Natural killer cell (primary cell): ENCODE data around the gene GIGYF2. TPM values are rescaled to one million over a fixed set of nuclear protein-coding genes. Genes with fewer than 3 reads are reported as not detected.
A peak's percentile ranks its signal among the peaks of the same experiment; 100 is the strongest.
"Not testable (repeated sequence)": the region's sequence is repeated elsewhere in the genome, so short reads cannot be mapped to it uniquely, and the experiment has no call there.

Experiments used
- ATAC-seq, 3 donors: fragments of 150-1000 bp in 2 of 3; fragments of 200-7000 bp in 1 of 3; cut with Tn5 transposase; 1 replicate in 1 of 3; 2 replicates in 2 of 3; pipeline ENCODE4 v1.10.0; 2021; ENCODE audit warnings: mild to moderate bottlenecking in 2 of 3, moderate library complexity in 2 of 3
- DNase-seq, 2 donors: peaks; one replicate each; pipeline versions ENCODE4 v3.0.0 to v3.0.0-alpha.2; 2013 to 2021; ENCODE audit warnings: mixed read lengths in 1 of 2
- H3K27ac ChIP-seq: one replicate; pipeline ENCODE4 v1.5.1; 2013; ENCODE audit warnings: mild to moderate bottlenecking, low read length
- H3K27me3 ChIP-seq: one replicate; pipeline ENCODE4 v1.6.1; 2013; ENCODE audit warnings: low read length; ENCODE audit not compliant: control insufficient read depth, insufficient read depth
- H3K36me3 ChIP-seq: one replicate; pipeline ENCODE4 v1.6.1; 2013; ENCODE audit warnings: low read length; ENCODE audit not compliant: control insufficient read depth, insufficient read depth
- H3K4me1 ChIP-seq: one replicate; pipeline ENCODE4 v1.6.1; 2013; ENCODE audit warnings: low read length; ENCODE audit not compliant: control insufficient read depth, insufficient read depth
- H3K4me3 ChIP-seq: one replicate; pipeline ENCODE4 v1.5.1; 2013; ENCODE audit warnings: low read length
- H3K9me3 ChIP-seq: one replicate; pipeline ENCODE4 v1.6.1; 2013; ENCODE audit warnings: low read length; ENCODE audit not compliant: control insufficient read depth, insufficient read depth
- H3K27ac Mint-ChIP-seq, 2 donors: one replicate each; pipeline ENCODE4 v1.8.0; 2022; ENCODE audit warnings: mild to moderate bottlenecking in 2 of 2, mixed read lengths in 2 of 2, moderate library complexity in 1 of 2
- H3K27me3 Mint-ChIP-seq, 2 donors: one replicate each; pipeline ENCODE4 v1.8.0; 2022; ENCODE audit warnings: low read depth in 2 of 2, mixed read lengths in 2 of 2
- H3K36me3 Mint-ChIP-seq: one replicate; pipeline ENCODE4 v1.8.0; 2022; ENCODE audit warnings: mixed read lengths
- H3K4me1 Mint-ChIP-seq, 2 donors: one replicate each; pipeline ENCODE4 v1.8.0; 2022; ENCODE audit warnings: mixed read lengths in 2 of 2
- H3K4me3 Mint-ChIP-seq: one replicate; pipeline ENCODE4 v1.8.0; 2022; ENCODE audit warnings: mild to moderate bottlenecking, moderate library complexity, mixed read lengths
- H3K9me3 Mint-ChIP-seq, 2 donors: one replicate each; pipeline ENCODE4 v1.8.0; 2022; ENCODE audit warnings: mixed read lengths in 2 of 2
- WGBS: methylation state at CpG from one replicate; pipeline ENCODE4 v1.1.7; 2013; ENCODE audit warnings: missing lambda C conversion rate; ENCODE audit not compliant: insufficient coverage; 5-methylcytosine and 5-hydroxymethylcytosine counted together
- intact Hi-C: fragments of 100-400 bp; cut with micrococcal nuclease; formaldehyde crosslinking; loops from one replicate; pipeline ENCODE4 v1.14.2; 2022
- total RNA-seq, 4 donors: library from RNA; stranded (reverse); fragments of 120-200 nt in 1 of 4; gene quantifications; one replicate each; pipeline versions ENCODE4 v1.2.3 to v1.2.4, GENCODE V29; 2013 to 2022
- TF ChIP-seq, protein P1 (sequence below): fragments of 200-600 bp; IDR thresholded peaks from one replicate; pipeline ENCODE4 v1.8.0; 2022; ENCODE audit warnings: antibody characterized with exemption

The GIGYF2 gene
- total RNA-seq, 3 donors from 2014 or later (not counting 1 experiment from before 2014, with no cell fraction given) = 73.6 to 85.3 (median 80.1) TPM

DNA sequence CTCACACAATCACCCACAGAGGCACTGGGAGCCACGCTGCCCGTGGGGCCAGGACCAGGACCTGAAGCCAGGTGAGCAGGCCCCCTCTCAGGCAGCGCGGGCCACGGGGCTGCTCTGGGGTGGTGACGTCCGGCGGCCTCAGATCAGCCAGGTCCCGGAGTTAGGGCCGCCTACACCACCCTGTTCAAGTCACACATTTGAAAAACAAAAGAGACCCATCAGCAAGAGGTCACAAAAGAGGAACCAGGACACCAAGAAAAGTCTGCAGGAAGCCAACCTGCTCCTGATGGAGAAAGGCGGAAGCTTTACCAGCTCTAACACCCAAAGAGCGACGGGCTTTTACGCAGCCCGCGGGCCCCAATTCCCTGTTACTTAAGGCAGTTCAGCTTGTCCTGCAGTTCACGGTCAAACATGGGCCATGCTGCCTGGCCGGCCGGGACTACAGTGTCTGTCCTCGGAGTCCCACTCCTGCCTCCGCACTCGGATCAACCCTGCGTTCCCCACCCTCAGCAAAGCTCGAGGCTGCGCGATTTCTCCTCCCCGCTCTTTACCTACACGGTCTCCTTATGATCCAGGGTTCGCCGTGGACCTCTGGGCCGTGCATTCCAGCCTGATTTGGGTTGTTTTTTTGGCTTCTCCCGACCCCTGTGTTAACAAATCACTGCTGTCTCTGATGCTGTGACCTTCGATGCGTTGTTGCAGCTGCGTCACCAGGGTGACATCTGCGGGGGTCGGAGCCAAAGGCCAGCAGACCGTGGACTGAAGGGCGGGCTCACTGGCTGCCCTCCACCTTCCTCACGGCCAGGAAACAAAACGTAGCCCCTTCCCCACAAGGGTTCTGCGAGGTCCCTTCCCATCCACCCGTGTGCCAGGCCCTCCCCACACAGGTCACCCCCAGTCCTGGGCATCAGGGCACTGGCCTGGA is 203.9 kb downstream of the GIGYF2 start:
- Histone ChIP-seq H3K36me3 (no peaks in the 10 kb centered on the region), H3K9me3 (no peaks in the 10 kb centered on the region), H3K27ac (no peak overlapping the region), H3K27me3 (no peaks in the 10 kb centered on the region), H3K4me3 (no peak overlapping the region), H3K4me1 (no peaks in the 10 kb centered on the region)
- TF ChIP-seq, protein P1, sequence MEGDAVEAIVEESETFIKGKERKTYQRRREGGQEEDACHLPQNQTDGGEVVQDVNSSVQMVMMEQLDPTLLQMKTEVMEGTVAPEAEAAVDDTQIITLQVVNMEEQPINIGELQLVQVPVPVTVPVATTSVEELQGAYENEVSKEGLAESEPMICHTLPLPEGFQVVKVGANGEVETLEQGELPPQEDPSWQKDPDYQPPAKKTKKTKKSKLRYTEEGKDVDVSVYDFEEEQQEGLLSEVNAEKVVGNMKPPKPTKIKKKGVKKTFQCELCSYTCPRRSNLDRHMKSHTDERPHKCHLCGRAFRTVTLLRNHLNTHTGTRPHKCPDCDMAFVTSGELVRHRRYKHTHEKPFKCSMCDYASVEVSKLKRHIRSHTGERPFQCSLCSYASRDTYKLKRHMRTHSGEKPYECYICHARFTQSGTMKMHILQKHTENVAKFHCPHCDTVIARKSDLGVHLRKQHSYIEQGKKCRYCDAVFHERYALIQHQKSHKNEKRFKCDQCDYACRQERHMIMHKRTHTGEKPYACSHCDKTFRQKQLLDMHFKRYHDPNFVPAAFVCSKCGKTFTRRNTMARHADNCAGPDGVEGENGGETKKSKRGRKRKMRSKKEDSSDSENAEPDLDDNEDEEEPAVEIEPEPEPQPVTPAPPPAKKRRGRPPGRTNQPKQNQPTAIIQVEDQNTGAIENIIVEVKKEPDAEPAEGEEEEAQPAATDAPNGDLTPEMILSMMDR = no peak
- H3K27ac Mint-ChIP-seq = no peak overlapping the region
- no peaks in the 10 kb centered on the region for H3K27me3 Mint-ChIP-seq
- H3K4me1 Mint-ChIP-seq = no peaks in the 10 kb centered on the region
- intact Hi-C loops = no loop called here
- ATAC-seq = no peak
- DNase-seq = no peak
- no peaks in the 10 kb centered on the region for H3K36me3 Mint-ChIP-seq
- no peak overlapping the region for H3K4me3 Mint-ChIP-seq
- WGBS = 74% methylated on average over 42 of the region's 43 CpGs
- H3K9me3 Mint-ChIP-seq = no peaks in the 10 kb centered on the region

DNA sequence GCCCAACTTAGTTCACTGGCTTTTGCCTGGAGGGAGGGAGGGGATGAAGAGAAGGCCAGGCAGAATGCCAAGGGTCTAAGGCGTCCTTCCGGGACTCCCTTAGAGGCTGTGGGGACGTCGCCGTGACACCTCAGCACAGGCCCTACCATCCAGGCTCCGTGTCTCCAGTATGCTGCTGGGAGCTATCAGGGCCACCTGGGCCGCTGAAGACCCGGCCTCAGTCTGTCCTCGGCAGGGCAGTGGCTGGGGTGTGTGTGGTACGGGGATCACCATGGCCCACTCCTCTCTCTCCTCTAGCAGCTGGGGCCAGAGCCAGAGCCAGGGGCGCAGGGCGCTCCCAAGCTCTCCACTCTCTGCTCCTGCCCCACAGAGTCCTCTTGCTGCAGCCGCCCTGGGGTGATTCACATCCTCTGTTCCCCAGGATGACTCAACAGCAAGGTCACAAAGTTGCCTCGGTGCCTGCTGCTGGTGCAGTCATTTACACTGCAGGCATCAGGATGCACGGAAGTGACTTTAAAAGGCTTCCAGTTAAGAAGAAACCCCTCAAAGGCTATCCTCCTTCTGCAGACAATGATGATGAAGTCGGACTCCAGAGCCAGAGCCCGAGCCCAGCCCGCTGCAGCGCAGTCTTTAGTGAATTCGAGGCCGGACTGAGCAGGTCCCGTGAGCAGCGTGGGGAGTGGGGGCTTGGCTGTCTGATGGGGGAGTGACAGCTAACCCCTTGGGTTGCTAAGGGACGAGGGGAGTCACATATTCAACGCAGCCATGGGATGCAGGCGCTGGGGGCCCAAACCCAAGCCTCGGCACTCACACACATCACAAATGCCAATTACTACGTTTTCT is 204.8 kb downstream of the GIGYF2 start:
- Histone ChIP-seq H3K27ac (no peak overlapping the region), H3K4me3 (no peak overlapping the region), H3K9me3 (no peaks in the 10 kb centered on the region), H3K27me3 (no peaks in the 10 kb centered on the region), H3K4me1 (no peaks in the 10 kb centered on the region), H3K36me3 (no peaks in the 10 kb centered on the region)
- TF ChIP-seq, protein P1 = no peak
- no peaks in the 10 kb centered on the region for H3K9me3 Mint-ChIP-seq
- no peak overlapping the region for H3K27ac Mint-ChIP-seq
- ATAC-seq (peak in 1 of 3 donors; percentile 36), DNase-seq (no peak)
- H3K4me1 Mint-ChIP-seq = no peaks in the 10 kb centered on the region
- intact Hi-C loops = no loop called here
- no peak overlapping the region for H3K4me3 Mint-ChIP-seq
- H3K36me3 Mint-ChIP-seq = no peaks in the 10 kb centered on the region
- 89% methylated on average over 27 of the region's 28 CpGs for WGBS
- no peaks in the 10 kb centered on the region for H3K27me3 Mint-ChIP-seq

DNA sequence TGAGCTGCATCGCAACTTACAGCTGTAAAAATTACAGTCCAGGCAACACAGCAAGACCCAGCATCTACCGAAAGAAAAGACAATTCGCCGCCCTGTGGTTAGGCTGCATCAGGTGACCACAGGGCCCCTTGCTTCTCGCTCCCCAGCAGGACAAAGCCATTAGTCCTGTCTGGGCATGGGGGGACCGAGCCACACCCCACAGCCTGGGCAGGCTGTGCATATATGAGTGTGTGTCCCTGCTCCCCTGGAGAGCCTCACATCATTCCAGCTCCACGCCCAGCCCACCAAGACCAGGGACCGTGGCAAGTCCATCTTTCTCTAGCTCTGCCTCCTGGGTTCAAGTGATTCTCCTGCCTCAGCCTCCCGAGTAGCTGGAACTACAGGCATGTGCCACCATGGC is 206.9 kb downstream of the GIGYF2 start:
- Histone ChIP-seq H3K27ac (no peak overlapping the region), H3K36me3 (no peaks in the 10 kb centered on the region), H3K4me3 (no peak overlapping the region), H3K27me3 (no peaks in the 10 kb centered on the region), H3K9me3 (no peaks in the 10 kb centered on the region), H3K4me1 (no peaks in the 10 kb centered on the region)
- H3K27me3 Mint-ChIP-seq = peaks cover 0 to 5% of the 10 kb centered on the region in 2 donors
- intact Hi-C loops = no loop called here
- DNase-seq (no peak), ATAC-seq (no peak)
- no peak overlapping the region for H3K4me3 Mint-ChIP-seq
- 80% methylated on average over 9 of the region's 9 CpGs for WGBS
- no peaks in the 10 kb centered on the region for H3K36me3 Mint-ChIP-seq
- H3K9me3 Mint-ChIP-seq = no peaks in the 10 kb centered on the region
- H3K4me1 Mint-ChIP-seq = no peaks in the 10 kb centered on the region
- TF ChIP-seq, protein P1 = no peak
- no peak overlapping the region for H3K27ac Mint-ChIP-seq

DNA sequence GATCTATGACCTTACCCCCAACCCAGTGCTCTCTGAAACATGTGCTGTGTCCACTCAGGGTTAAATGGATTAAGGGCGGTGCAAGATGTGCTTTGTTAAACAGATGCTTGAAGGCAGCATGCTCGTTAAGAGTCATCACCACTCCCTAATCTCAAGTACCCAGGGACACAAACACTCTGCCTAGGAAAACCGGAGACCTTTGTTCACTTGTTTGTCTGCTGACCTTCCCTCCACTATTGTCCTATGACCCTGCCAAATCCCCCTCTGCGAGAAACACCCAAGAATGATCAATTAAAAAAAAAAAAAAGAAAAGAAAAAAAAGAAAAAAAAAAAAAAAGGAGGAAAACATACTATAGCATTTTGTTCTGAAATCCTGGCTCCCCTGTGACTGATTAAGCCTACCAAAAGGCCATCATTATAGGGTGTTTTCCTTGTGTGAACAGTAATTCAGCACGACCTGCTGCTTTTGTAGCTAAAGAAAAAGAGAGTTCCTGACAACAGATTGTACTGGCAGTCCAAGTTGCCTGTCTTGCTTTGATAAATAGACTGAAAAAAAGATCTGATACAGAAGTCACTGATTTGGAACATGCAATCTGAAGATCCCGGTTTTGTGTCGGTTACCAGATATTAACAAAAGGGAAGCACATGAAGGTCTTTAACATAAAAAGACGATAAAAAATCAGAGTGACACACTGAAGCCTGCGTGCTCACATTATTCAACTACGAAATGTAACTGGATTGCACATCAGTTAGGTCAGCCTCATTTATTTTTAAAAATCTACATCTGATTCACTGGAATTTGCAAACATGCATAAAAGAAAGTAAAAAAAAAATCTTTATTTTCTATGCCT is 210.0 kb downstream of the GIGYF2 start:
- H3K4me1 Mint-ChIP-seq, H3K4me3 Mint-ChIP-seq, H3K27ac Mint-ChIP-seq, H3K9me3 Mint-ChIP-seq, H3K4me3 ChIP-seq, H3K4me1 ChIP-seq, intact Hi-C loops, H3K36me3 Mint-ChIP-seq, H3K36me3 ChIP-seq, H3K27me3 ChIP-seq, H3K27ac ChIP-seq, H3K9me3 ChIP-seq, DNase-seq, ATAC-seq: not testable (repeated sequence)
- 85% methylated on average over 6 of the region's 10 CpGs for WGBS
- H3K27me3 Mint-ChIP-seq = peaks cover 9 to 28% of the 10 kb centered on the region in 2 donors

DNA sequence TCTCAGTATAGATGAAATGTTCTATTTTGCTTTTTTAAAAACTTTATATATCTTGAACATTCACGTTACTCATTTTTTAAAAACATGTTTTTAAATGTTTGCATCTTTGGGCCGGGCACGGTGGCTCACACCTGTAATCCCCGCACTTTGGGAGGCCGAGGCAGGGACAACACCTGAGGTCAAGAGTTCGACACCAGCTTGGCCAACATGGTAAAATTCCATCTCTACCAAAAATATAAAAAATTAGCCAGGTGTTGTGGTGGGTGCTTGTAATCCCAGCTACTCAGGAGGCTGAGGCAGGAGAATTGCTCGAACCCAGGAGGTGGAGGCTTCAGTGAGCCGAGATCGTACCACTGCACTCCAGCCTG is 210.6 kb downstream of the GIGYF2 start:
- WGBS = 82% methylated on average over 9 of the region's 9 CpGs
- H3K4me1 Mint-ChIP-seq, intact Hi-C loops, H3K4me3 ChIP-seq, H3K27me3 ChIP-seq, H3K9me3 ChIP-seq, H3K36me3 Mint-ChIP-seq, H3K27ac ChIP-seq, ATAC-seq, H3K9me3 Mint-ChIP-seq, H3K27ac Mint-ChIP-seq, DNase-seq, H3K4me3 Mint-ChIP-seq, H3K4me1 ChIP-seq, H3K36me3 ChIP-seq: not testable (repeated sequence)
- H3K27me3 Mint-ChIP-seq = peaks cover 9 to 34% of the 10 kb centered on the region in 2 donors
